ENCODE data around the gene SIRT7. TPM values are rescaled to one million over a fixed set of nuclear protein-coding genes. Genes with fewer than 3 reads are reported as not detected.

The SIRT7 gene
- polyA plus RNA-seq, 1 experiment, result 8.4 TPM

DNA sequence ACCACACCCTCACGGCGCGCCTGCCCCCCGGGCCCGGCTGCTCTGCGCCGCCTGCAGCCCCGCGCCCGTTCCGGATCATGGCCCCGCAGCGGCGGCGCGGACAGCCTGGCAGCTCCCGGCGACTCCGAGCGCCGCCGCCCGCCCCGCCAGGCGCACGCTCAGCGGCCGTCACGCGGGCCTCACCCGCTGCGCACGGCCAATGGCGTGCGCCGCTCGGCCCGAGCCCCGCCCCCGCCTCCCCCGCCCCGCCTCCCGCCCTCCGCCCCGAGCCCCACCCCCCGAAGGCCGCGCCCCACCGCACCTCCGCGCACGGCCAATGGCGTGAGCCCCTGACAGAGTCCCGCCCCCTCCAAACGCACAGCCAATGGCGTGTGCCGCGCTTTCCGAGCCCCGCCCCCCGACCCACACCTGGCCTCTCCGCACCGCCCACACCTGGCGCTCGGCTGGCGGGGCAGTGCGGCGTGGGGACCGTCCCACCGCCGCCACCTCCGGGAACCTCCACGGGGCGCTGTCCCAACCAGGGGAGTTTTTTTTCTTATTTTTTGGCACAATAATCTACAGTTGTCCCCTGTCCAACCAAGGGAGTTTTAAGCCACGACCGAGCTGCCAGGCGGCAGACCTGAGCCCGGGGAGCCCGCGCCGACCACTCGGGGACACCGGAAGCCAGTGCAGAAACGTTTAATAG, 6.6 kb downstream of the SIRT7 start, which contains the start of gene PCYT2:
PCYT2 (minus strand) TSS at position 123 of the 685 bp plus-strand sequence; CDS start at position 79, 44 bp downstream.
- ChIA-PET CTCF (no interaction called here), POLR2A (no interaction called here)
- no peak for DNase-seq (ENCODE audit: low read depth)
- TF ChIP-seq, protein P1, sequence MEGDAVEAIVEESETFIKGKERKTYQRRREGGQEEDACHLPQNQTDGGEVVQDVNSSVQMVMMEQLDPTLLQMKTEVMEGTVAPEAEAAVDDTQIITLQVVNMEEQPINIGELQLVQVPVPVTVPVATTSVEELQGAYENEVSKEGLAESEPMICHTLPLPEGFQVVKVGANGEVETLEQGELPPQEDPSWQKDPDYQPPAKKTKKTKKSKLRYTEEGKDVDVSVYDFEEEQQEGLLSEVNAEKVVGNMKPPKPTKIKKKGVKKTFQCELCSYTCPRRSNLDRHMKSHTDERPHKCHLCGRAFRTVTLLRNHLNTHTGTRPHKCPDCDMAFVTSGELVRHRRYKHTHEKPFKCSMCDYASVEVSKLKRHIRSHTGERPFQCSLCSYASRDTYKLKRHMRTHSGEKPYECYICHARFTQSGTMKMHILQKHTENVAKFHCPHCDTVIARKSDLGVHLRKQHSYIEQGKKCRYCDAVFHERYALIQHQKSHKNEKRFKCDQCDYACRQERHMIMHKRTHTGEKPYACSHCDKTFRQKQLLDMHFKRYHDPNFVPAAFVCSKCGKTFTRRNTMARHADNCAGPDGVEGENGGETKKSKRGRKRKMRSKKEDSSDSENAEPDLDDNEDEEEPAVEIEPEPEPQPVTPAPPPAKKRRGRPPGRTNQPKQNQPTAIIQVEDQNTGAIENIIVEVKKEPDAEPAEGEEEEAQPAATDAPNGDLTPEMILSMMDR (IDR thresholded peaks at IDR 0.05; ENCODE audit: insufficient read depth, low read depth, low read length), result no peak
- peak within 1 kb of the TSS; percentile 78 for H3K4me3 ChIP-seq (ENCODE audit: low read depth, low read length)
- H3K27me3 ChIP-seq (ENCODE audit: control insufficient read depth, insufficient read depth, low read length), result no peaks in the 10 kb centered on the region
- H3K36me3 ChIP-seq (ENCODE audit: control insufficient read depth, insufficient read depth, low read length), result peaks cover 38% of the 10 kb centered on the region

DNA sequence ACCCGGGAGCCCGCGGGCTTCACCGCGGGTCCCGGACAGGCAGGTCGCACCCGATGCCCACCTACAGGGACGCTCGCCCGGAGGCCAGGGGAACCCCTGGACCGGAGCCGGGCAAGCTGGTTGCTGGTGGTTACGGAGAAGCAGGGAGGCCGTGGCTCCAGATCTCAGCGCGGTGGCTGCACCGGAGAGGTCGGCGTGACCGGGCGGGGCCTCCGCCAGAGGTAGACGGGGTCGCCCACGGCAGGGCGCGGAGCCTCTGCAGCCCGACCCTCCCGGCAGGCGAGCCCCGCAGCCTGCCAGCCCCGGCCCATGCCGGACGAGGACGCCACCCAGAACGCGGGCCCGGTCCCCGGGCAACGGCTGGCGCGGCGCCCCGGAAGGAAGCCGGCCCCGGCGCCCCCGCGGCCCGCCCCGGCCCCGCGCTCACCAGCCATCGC, 7.1 kb downstream of the SIRT7 start:
- TF ChIP-seq, protein P1 (IDR thresholded peaks at IDR 0.05; ENCODE audit: insufficient read depth, low read depth, low read length), result no peak
- Histone ChIP-seq H3K27me3 (ENCODE audit: control insufficient read depth, insufficient read depth, low read length) (no peaks in the 10 kb centered on the region), H3K36me3 (ENCODE audit: control insufficient read depth, insufficient read depth, low read length) (peaks cover 41% of the 10 kb centered on the region), H3K4me3 (ENCODE audit: low read depth, low read length) (peak overlapping the region; percentile 78)
- ChIA-PET CTCF (no interaction called here), POLR2A (no interaction called here)
- DNase-seq (ENCODE audit: low read depth), result no peak

DNA sequence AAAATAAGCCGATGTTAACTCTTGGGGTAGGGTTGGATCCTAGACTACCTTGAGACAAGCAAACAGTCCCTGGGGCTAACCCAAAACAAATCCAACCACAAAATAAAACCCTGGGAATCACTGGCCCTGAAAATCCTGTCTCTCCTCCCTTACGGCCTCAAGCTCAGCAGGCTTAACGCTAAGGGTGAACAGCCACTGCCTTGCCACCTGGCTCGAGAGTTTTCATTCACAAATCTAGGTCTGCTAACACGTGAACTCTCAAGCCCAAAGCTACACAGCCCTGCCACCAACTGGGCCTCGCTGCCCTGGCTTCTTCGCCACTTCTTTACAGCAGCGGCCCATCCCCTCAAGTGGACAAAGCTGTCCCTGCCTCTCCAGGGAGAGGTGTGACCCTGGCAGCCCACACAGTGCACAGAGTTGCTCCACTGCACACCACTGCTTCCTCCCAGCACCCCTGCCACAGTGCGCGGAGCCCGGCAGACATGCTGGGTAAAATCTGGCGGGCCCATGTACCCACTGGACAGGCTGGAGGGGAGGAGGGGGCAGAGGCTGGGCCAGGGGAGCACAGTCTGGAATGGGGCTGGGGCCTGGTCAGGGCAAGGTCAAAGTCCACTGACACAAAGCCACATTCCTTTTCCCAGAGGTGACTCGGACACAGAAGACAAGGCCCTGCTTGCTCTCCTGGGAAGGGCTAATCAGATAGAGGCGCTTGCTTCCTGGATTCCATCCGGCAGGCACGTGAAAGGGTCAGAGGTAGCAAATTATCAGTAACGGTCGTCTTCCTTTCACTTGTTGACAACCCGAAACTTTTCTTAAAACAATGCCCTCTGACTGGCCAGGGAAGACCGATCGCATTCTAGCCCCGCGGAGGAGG, 7.8 kb downstream of the SIRT7 start:
- no peaks in the 10 kb centered on the region for H3K27me3 ChIP-seq (ENCODE audit: control insufficient read depth, insufficient read depth, low read length)
- ChIA-PET CTCF (no interaction called here), POLR2A (no interaction called here)
- TF ChIP-seq, protein P1 (IDR thresholded peaks at IDR 0.05; ENCODE audit: insufficient read depth, low read depth, low read length), result no peak
- H3K36me3 ChIP-seq (ENCODE audit: control insufficient read depth, insufficient read depth, low read length), result peaks cover 37% of the 10 kb centered on the region
- no peak for DNase-seq (ENCODE audit: low read depth)
- H3K4me3 ChIP-seq (ENCODE audit: low read depth, low read length), result peak overlapping the region; percentile 78

DNA sequence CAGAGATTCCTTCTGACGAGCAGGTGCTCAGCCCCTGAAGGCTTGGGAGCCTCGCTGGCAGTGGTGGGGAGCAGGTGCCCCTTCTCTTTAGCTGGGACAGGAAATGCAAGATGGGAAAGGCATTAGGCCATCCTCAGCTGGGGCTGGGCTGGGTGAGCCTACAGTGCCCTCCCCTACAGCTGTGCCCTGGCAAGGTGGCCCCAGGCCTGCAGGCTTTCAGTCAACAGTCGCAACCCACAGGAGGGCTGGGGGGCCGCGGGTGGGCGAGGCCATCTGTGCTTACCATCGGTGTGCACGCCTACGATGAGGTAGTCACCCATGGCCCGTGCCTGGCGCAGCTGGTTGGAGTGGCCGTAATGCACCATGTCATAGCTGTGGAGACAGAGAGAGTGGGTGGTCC, 8.7 kb downstream of the SIRT7 start:
- TF ChIP-seq, protein P1 (IDR thresholded peaks at IDR 0.05; ENCODE audit: insufficient read depth, low read depth, low read length), result no peak
- Histone ChIP-seq H3K36me3 (ENCODE audit: control insufficient read depth, insufficient read depth, low read length) (peaks cover 29% of the 10 kb centered on the region), H3K27me3 (ENCODE audit: control insufficient read depth, insufficient read depth, low read length) (no peaks in the 10 kb centered on the region), H3K4me3 (ENCODE audit: low read depth, low read length) (no peak overlapping the region)
- ChIA-PET POLR2A (no interaction called here), CTCF (interaction anchor here (0.8 kb wide), 1 partner anchor 16 kb away, joined by 3 read pairs; no protein-coding TSS in a partner anchor)
- no peak for DNase-seq (ENCODE audit: low read depth)

DNA sequence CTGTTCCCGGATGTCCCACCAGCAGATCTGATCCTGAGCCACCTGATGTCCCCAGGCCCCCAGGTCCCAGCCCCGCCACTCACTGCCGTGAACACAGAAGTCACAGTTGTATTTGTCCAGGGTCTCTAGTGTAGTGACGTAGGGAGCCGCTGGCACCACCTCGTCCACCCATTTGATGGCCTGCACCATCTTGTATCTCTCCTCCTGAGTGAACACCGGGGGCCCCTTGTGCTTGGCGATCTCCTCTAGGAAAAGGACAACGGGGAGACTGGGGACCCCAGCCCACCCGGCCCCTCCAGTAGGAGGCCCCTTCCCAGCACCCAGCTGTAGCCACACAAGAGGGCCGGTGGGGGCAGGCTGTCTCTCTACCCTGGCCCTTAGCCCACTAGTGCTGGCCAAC, 9.2 kb downstream of the SIRT7 start:
- Histone ChIP-seq H3K4me3 (ENCODE audit: low read depth, low read length) (no peak overlapping the region), H3K27me3 (ENCODE audit: control insufficient read depth, insufficient read depth, low read length) (no peaks in the 10 kb centered on the region), H3K36me3 (ENCODE audit: control insufficient read depth, insufficient read depth, low read length) (peaks cover 26% of the 10 kb centered on the region)
- TF ChIP-seq, protein P1 (IDR thresholded peaks at IDR 0.05; ENCODE audit: insufficient read depth, low read depth, low read length), result no peak
- ChIA-PET CTCF (interaction anchor here (0.8 kb wide), 1 partner anchor 16 kb away, joined by 3 read pairs; no protein-coding TSS in a partner anchor), POLR2A (no interaction called here)
- DNase-seq (ENCODE audit: low read depth), result no peak

Measured in BJ (cell line).